Spleen (tissue), 11 donors: ENCODE results near the gene GSPT1. TPM values are rescaled to one million over a fixed set of nuclear protein-coding genes. Genes with fewer than 3 reads are reported as not detected.

Experiments
- DNase-seq: peaks from one replicate; pipeline ENCODE4 v3.0.0-alpha.2; 2020
- H3K27ac ChIP-seq, 8 donors: fragments of 200-600 bp; sonication (generic) in 7 of 8; 1 replicate in 4 of 8; 2 replicates in 4 of 8; pipeline versions ENCODE4 v1.5.0 to v1.8.0; 2016 to 2021; ENCODE audit warnings: inconsistent platforms in 4 of 8, mild to moderate bottlenecking in 4 of 8, moderate library complexity in 1 of 8
- H3K27me3 ChIP-seq, 7 donors: fragments of 200-600 bp; sonication (generic) in 6 of 7; replicated peaks in 1 of 7; 1 replicate in 4 of 7; 2 replicates in 3 of 7; pipeline versions ENCODE4 v1.5.0 to v1.8.0; 2016 to 2021; ENCODE audit warnings: inconsistent platforms in 3 of 7, mild to moderate bottlenecking in 1 of 7
- H3K36me3 ChIP-seq, 6 donors: fragments of 200-600 bp; sonication (generic) in 5 of 6; 1 replicate in 4 of 6; 2 replicates in 2 of 6; pipeline versions ENCODE4 v1.5.0 to v1.8.0; 2016 to 2021; ENCODE audit warnings: inconsistent platforms in 2 of 6
- H3K4me1 ChIP-seq, 6 donors: fragments of 200-600 bp; sonication (generic) in 5 of 6; 1 replicate in 3 of 6; 2 replicates in 3 of 6; pipeline versions ENCODE4 v1.5.0 to v1.8.0; 2016 to 2021; ENCODE audit warnings: inconsistent platforms in 3 of 6
- H3K4me3 ChIP-seq, 8 donors: fragments of 200-600 bp; sonication (generic) in 7 of 8; 1 replicate in 4 of 8; 2 replicates in 4 of 8; pipeline versions ENCODE4 v1.5.0 to v1.8.0; 2016 to 2021; ENCODE audit warnings: inconsistent platforms in 4 of 8, mild to moderate bottlenecking in 4 of 8, moderate library complexity in 2 of 8
- H3K9me3 ChIP-seq, 8 donors: fragments of 200-600 bp; sonication (generic) in 7 of 8; 1 replicate in 4 of 8; 2 replicates in 4 of 8; pipeline versions ENCODE4 v1.5.0 to v1.8.0; 2016 to 2021; ENCODE audit warnings: inconsistent platforms in 4 of 8
- CTCF ChIP-seq, 11 experiments: fragments of 200-600 bp in 7 of 11; fragments of 450-650 bp in 4 of 11; sonication (generic) in 4 of 11; IDR thresholded peaks in 8 of 11; conservative IDR thresholded peaks in 3 of 11; 1 replicate in 7 of 11; 2 replicates in 4 of 11; pipeline versions ENCODE4 v1.4.0 to v1.8.0; 2016 to 2021; ENCODE audit warnings: antibody characterized with exemption in 11 of 11, inconsistent platforms in 4 of 11, mild to moderate bottlenecking in 1 of 11
- POLR2A ChIP-seq, 3 donors: fragments of 450-650 bp; IDR thresholded peaks; one replicate each; pipeline ENCODE4 v1.5.1; 2017; ENCODE audit warnings: antibody characterized with exemption in 3 of 3, mild to moderate bottlenecking in 1 of 3
- POLR2AphosphoS5 ChIP-seq, 3 donors: sonication (generic); formaldehyde crosslinking; IDR thresholded peaks; one replicate each; pipeline ENCODE4 v1.5.1; 2017; ENCODE audit warnings: antibody characterized with exemption in 3 of 3
- WGBS, 5 donors: extraction: QIAGEN DNeasy Blood & Tissue Kit in 3 of 5; methylation state at CpG; one replicate each; pipeline versions ENCODE4 v1.1.5 to v1.1.7; 2013 to 2018; 5-methylcytosine and 5-hydroxymethylcytosine counted together
- intact Hi-C: fragments of 100-400 bp; cut with DNase I; formaldehyde crosslinking; loops from one replicate; pipeline ENCODE4 v1.15.0; 2023; ENCODE audit warnings: low total_unique reads
- polyA plus RNA-seq, 3 donors: library from polyadenylated mRNA; stranded (reverse); fragments of 200-250 nt; gene quantifications; one replicate each; pipeline ENCODE4 v1.2.1, GENCODE V29; 2013
- total RNA-seq, 7 donors: library from RNA; depleted of rRNA in 3 of 7; stranded (reverse); fragments of >200 nt in 3 of 7; fragmentation: NEBNext Ultra II Directional in 4 of 7; extraction: Animal tissue kit (Norgen Biotek cat#: 25700) in 4 of 7; gene quantifications; one replicate each; pipeline versions ENCODE4 v1.1.0 to v1.2.1, GENCODE V29; 2016 to 2021
- donor health status: healthy with polysubstance abuse.
- donor health status: DM: no; HTN: no; CAD: no; lungs with moderate emphysema.
- donor health status: DM: no; HTN: no; CAD: no.
- donor health status: Bipolar disorder and iron deficiency.
- donor health status: healthy.
- donor health status: DM: no; HTN: no; CAD: no.
- donor health status: DM: yes; HTN: yes; CAD: no.

The GSPT1 gene
- total and polyA plus RNA-seq, 10 donors: 17.1 to 123 (median 62.3) TPM

- Histone ChIP-seq H3K4me3 (peak within 1 kb of the TSS; percentile 81 to 99 (median 96)), H3K36me3 (peaks cover 0 to 35% (median 29%) of the 10 kb centered on the region in 6 donors), H3K4me1 (peaks cover 16 to 75% (median 57%) of the 10 kb centered on the region in 6 donors), H3K27ac (peak within 1 kb of the TSS; percentile 80 to 94 (median 88)), H3K9me3 (no peaks in the 10 kb centered on the region), H3K27me3 (no peaks in the 10 kb centered on the region)
- TF ChIP-seq CTCF (IDR thresholded peaks at IDR 0.05 in 8 of 11, conservative IDR thresholded peaks at IDR 0.05 in 3 of 11) (no peak), POLR2A (IDR thresholded peaks at IDR 0.05) (peak; percentile 10 to 71 (median 12)), POLR2AphosphoS5 (IDR thresholded peaks at IDR 0.05) (peak; percentile 95 to 97 (median 95))
- WGBS, 5 donors: 0 to 2% (median 0%) methylated on average over 11 to 57 of the region's 57 CpGs
- peak; percentile 95 for DNase-seq
- intact Hi-C loops: loop anchor here (10.0 kb wide), 1 partner anchor 213 kb away; no protein-coding TSS in a partner anchor
These were observed 64.3 kb downstream of the GSPT1 start, which contains the start of gene RSL1D1 for GRCh38 chr16:11851294-11852091. Gene RSL1D1, minus strand, starts transcription at chr16:11851542. Its CDS starts 30 bp downstream, at chr16:11851512.

GRCh38 chr16:11848842-11849241 is 66.9 kb downstream of the GSPT1 start:
- Histone ChIP-seq H3K27me3 (no peaks in the 10 kb centered on the region), H3K27ac (no peak overlapping the region), H3K9me3 (no peaks in the 10 kb centered on the region), H3K4me1 (peaks cover 16 to 81% (median 46%) of the 10 kb centered on the region in 6 donors), H3K4me3 (no peak overlapping the region), H3K36me3 (peaks cover 3 to 62% (median 56%) of the 10 kb centered on the region in 6 donors)
- 83 to 97% (median 88%) methylated on average over 3 of the region's 3 CpGs for WGBS, 5 donors
- DNase-seq: no peak
- intact Hi-C loops: no loop called here
- no peak for TF ChIP-seq CTCF (IDR thresholded peaks at IDR 0.05 in 8 of 11, conservative IDR thresholded peaks at IDR 0.05 in 3 of 11)
- TF ChIP-seq POLR2AphosphoS5 (IDR thresholded peaks at IDR 0.05): no peak

- Histone ChIP-seq H3K4me3 (no peak overlapping the region), H3K27me3 (no peaks in the 10 kb centered on the region), H3K9me3 (no peaks in the 10 kb centered on the region), H3K27ac (no peak overlapping the region), H3K36me3 (peaks cover 7 to 100% (median 94%) of the 10 kb centered on the region in 6 donors), H3K4me1 (peaks cover 0 to 47% (median 15%) of the 10 kb centered on the region in 6 donors)
- intact Hi-C loops: no loop called here
- 88 to 96% (median 91%) methylated on average over 4 of the region's 4 CpGs for WGBS, 5 donors
- TF ChIP-seq CTCF (IDR thresholded peaks at IDR 0.05 in 8 of 11, conservative IDR thresholded peaks at IDR 0.05 in 3 of 11) (no peak), POLR2AphosphoS5 (IDR thresholded peaks at IDR 0.05) (no peak), POLR2A (IDR thresholded peaks at IDR 0.05) (no peak)
- DNase-seq: no peak
These were observed 71.3 kb downstream of the GSPT1 start for GRCh38 chr16:11844499-11844898.

- Histone ChIP-seq H3K27me3 (no peaks in the 10 kb centered on the region), H3K36me3 (peaks cover 7 to 100% (median 97%) of the 10 kb centered on the region in 6 donors), H3K4me1 (peaks cover 0 to 40% (median 9%) of the 10 kb centered on the region in 6 donors), H3K27ac (no peak overlapping the region), H3K9me3 (no peaks in the 10 kb centered on the region), H3K4me3 (no peak overlapping the region)
- DNase-seq: no peak
- 89 to 96% (median 92%) methylated on average over 5 of the region's 5 CpGs for WGBS, 5 donors
- TF ChIP-seq POLR2A (IDR thresholded peaks at IDR 0.05): no peak
- no peak for TF ChIP-seq POLR2AphosphoS5 (IDR thresholded peaks at IDR 0.05)
- no peak for TF ChIP-seq CTCF (IDR thresholded peaks at IDR 0.05 in 8 of 11, conservative IDR thresholded peaks at IDR 0.05 in 3 of 11)
- intact Hi-C loops: no loop called here
These were observed 71.9 kb downstream of the GSPT1 start for GRCh38 chr16:11843861-11844260.
